GM21423 (cell line): Measurements from ENCODE around the gene SH3YL1.
"Not testable (repeated sequence)": the region's sequence is repeated elsewhere in the genome, so short reads cannot be mapped to it uniquely, and the experiment has no call there.

Experiments used
- ATAC-seq: cut with Tn5 transposase; IDR thresholded peaks from one replicate; pipeline ENCODE4 v1.9.1; 2021; ENCODE audit warnings: mild to moderate bottlenecking, moderate library complexity; ENCODE audit not compliant: unreplicated experiment

The SH3YL1 gene

GRCh38 chr2:185221-185620, 78.6 kb downstream of the SH3YL1 start:
- ATAC-seq: no peak

GRCh38 chr2:184695-185094, 79.1 kb downstream of the SH3YL1 start:
- no peak for ATAC-seq

GRCh38 chr2:182509-183122, 81.2 kb downstream of the SH3YL1 start:
- ATAC-seq: no peak

DNA sequence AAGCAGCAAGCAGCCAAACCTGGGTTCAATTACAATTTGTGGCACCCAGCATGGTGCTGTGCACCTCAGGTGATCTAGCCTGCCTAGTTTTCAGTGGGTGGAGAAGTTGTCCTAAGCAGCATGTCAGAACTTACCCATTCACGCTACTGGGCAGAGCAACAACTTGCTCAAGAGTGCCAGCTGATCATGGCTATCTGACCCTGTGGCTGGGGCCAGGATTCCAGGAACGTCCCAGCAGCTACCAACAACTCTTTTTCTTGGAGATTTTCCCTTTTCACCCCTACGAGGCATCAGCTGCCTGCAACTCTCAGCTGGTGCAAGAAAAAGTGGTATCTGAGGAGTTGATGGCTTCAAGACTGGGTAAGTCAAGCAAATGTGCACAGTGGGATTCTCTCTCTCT, 83.5 kb downstream of the SH3YL1 start:
- no peak for ATAC-seq

DNA sequence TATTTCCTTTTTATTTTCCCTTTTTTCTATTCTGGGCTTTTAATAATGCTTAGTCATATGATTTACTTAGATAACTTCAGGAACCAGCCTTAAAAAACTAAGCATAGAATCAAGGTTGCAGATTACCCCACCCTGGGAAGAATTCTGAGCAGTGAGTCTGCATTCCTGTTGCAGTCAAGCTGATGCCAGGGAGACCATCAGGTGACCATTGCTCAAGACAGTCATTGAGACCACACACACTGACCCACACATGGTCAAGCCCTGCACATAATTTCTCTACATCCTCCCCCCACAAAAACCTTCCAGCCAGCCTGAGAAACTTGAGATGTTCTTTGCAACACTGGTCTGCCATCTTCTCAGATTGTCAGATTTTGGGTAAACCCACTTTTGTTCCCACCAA, 83.9 kb downstream of the SH3YL1 start:
- ATAC-seq: no peak

- no peak for ATAC-seq
Observed at GRCh38 chr2:177733-178132, 86.1 kb downstream of the SH3YL1 start.

DNA sequence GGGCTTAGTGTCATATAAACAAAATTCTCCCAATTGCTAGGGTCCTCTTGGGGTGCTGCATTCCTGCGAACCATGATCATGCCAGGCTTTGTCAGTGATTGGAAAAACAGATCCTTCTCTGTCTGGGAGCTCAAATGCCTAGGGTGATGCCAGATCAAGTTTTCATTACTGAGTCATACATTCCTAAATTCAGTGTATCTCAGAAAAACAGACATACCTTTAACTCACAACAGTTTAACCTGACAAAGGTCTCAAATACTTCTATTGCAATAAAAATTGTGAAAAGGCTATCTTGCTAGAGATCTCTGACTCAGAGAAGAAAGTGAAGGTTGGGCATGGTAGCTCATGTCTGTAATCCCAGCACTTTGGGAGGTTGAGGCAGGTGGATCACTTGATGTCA, 86.9 kb downstream of the SH3YL1 start:
- no peak for ATAC-seq

GRCh38 chr2:175880-176820, 87.7 kb downstream of the SH3YL1 start:
- no peak for ATAC-seq

- no peak for ATAC-seq
Observed at GRCh38 chr2:175161-175786, 88.6 kb downstream of the SH3YL1 start.

- ATAC-seq: not testable (repeated sequence)
Observed at GRCh38 chr2:172120-172519, 91.7 kb downstream of the SH3YL1 start.

DNA sequence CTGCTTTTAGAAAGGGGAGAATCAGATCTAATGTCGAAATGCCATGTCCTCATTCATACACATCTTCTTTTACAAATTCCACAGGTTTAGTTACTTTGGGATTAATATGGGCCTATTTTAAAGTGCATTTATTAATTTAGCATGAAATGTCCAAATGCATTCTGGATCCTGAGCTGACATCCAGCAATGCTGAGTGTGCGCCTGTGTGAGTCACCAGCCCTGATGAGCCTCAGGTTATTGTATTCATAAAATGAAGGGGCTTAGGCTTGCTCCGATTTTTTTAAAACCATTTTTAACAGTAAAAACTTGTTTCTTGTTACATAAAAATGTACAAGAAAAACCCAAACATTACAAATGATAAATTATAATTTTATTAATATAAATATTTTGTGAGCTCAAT, 94.1 kb downstream of the SH3YL1 start:
- no peak for ATAC-seq
